GM23338 (cell line): ENCODE data around the gene CELF4. TPM values are rescaled to one million over a fixed set of nuclear protein-coding genes. Genes with fewer than 3 reads are reported as not detected.
A peak's percentile ranks its signal among the peaks of the same experiment; 100 is the strongest.

Source experiments
- ATAC-seq: fragments of 200-7000 bp; cut with Tn5 transposase; 3 replicates; pipeline ENCODE4 v1.9.1; 2020
- DNase-seq: peaks from one replicate; pipeline ENCODE4 v3.0.0-alpha.2; 2015; ENCODE audit warnings: low spot score
- H2AFZ ChIP-seq: fragments of 200-600 bp; sonication (generic); 2 replicates; pipeline ENCODE4 v1.8.0; 2016; ENCODE audit warnings: antibody characterized with exemption, mild to moderate bottlenecking, moderate library complexity
- H3F3A ChIP-seq: fragments of 200-600 bp; sonication (generic); replicated peaks from 2 replicates; pipeline ENCODE4 v1.8.0; 2017; ENCODE audit warnings: antibody characterized with exemption, mixed run types, low read depth
- H3K27ac ChIP-seq: fragments of 200-600 bp; sonication (generic); 2 replicates; pipeline ENCODE4 v1.6.1; 2016; ENCODE audit warnings: low read depth
- H3K27me3 ChIP-seq: fragments of 200-600 bp; sonication (generic); 2 replicates; pipeline ENCODE4 v1.8.0; 2016; ENCODE audit warnings: mild to moderate bottlenecking, mixed run types, moderate library complexity; ENCODE audit not compliant: insufficient read depth
- H3K36me3 ChIP-seq: fragments of 200-600 bp; sonication (generic); 2 replicates; pipeline ENCODE4 v1.8.0; 2016; ENCODE audit warnings: mild to moderate bottlenecking; ENCODE audit not compliant: insufficient read depth
- H3K4me1 ChIP-seq: fragments of 200-600 bp; sonication (generic); 2 replicates; pipeline ENCODE4 v1.8.0; 2016; ENCODE audit warnings: mild to moderate bottlenecking, moderate library complexity; ENCODE audit not compliant: insufficient read depth
- H3K4me2 ChIP-seq: fragments of 200-600 bp; sonication (generic); 2 replicates; pipeline ENCODE4 v1.7.1; 2017; ENCODE audit warnings: mixed run types
- H3K4me3 ChIP-seq: fragments of 200-600 bp; sonication (generic); 2 replicates; pipeline ENCODE4 v1.6.1; 2016; ENCODE audit warnings: mixed run types
- H3K79me2 ChIP-seq: fragments of 200-600 bp; sonication (generic); replicated peaks from 2 replicates; pipeline ENCODE4 v1.8.0; 2017; ENCODE audit warnings: mild to moderate bottlenecking; ENCODE audit not compliant: insufficient read depth
- H3K9me2 ChIP-seq: fragments of 200-600 bp; sonication (generic); 2 replicates; pipeline ENCODE4 v1.8.0; 2017; ENCODE audit not compliant: insufficient read depth
- H4K20me1 ChIP-seq: fragments of 200-600 bp; sonication (generic); replicated peaks from 2 replicates; pipeline ENCODE4 v1.8.0; 2017; ENCODE audit warnings: mild to moderate bottlenecking; ENCODE audit not compliant: insufficient read depth
- H3K27ac Mint-ChIP-seq: 2 replicates; pipeline ENCODE4 v1.8.0; 2020; ENCODE audit warnings: inconsistent platforms, mild to moderate bottlenecking, moderate library complexity, mixed read lengths
- H3K27me3 Mint-ChIP-seq: 3 replicates; pipeline ENCODE4 v1.8.0; 2022; ENCODE audit warnings: low read depth, mild to moderate bottlenecking, moderate library complexity, mixed read lengths, inconsistent platforms; ENCODE audit not compliant: insufficient read depth, poor library complexity
- H3K36me3 Mint-ChIP-seq: 3 replicates; pipeline ENCODE4 v1.8.0; 2021; ENCODE audit warnings: low read depth, mild to moderate bottlenecking, inconsistent platforms, moderate library complexity, mixed read lengths
- H3K4me1 Mint-ChIP-seq: 3 replicates; pipeline ENCODE4 v1.8.0; 2020; ENCODE audit warnings: mild to moderate bottlenecking, inconsistent platforms, mixed read lengths
- H3K4me3 Mint-ChIP-seq: 3 replicates; pipeline ENCODE4 v1.8.0; 2021; ENCODE audit warnings: moderate library complexity, mild to moderate bottlenecking, inconsistent platforms, mixed read lengths
- H3K9me3 Mint-ChIP-seq: 3 replicates; pipeline ENCODE4 v1.8.0; 2020; ENCODE audit warnings: moderate library complexity, mild to moderate bottlenecking, inconsistent platforms, mixed read lengths
- CREB1 ChIP-seq: fragments of 250-450 bp; sonication (Bioruptor Pico); IDR thresholded peaks from 2 replicates; pipeline ENCODE4 v1.5.0; 2020; ENCODE audit warnings: low read depth, mild to moderate bottlenecking, moderate library complexity
- CTCF ChIP-seq, 2 experiments: fragments of 200-600 bp in 1 of 2; sonication (generic) in 1 of 2; conservative IDR thresholded peaks; 2 replicates each; pipeline versions ENCODE4 v1.5.1 to v1.6.1; 2016 to 2017; ENCODE audit warnings: antibody characterized with exemption in 2 of 2, low read depth in 2 of 2, mild to moderate bottlenecking in 2 of 2, moderate library complexity in 1 of 2
- EZH2phosphoT487 ChIP-seq: fragments of 200-600 bp; sonication (generic); IDR thresholded peaks from one replicate; pipeline ENCODE4 v1.8.1; 2018; ENCODE audit warnings: antibody characterized with exemption; ENCODE audit not compliant: unreplicated experiment
- JUNB ChIP-seq: IDR thresholded peaks from one replicate; pipeline ENCODE4 v1.6.1; 2016; ENCODE audit warnings: antibody characterized with exemption; ENCODE audit not compliant: unreplicated experiment
- STAT1 ChIP-seq: IDR thresholded peaks from one replicate; pipeline ENCODE4 v1.6.1; 2016; ENCODE audit warnings: antibody characterized with exemption; ENCODE audit not compliant: unreplicated experiment
- ZNF331 ChIP-seq: fragments of 250-450 bp; sonication (Bioruptor Pico); IDR thresholded peaks from 2 replicates; pipeline ENCODE4 v1.5.0; 2020; ENCODE audit warnings: low read depth, mild to moderate bottlenecking, moderate library complexity
- polyA plus RNA-seq: library from polyadenylated mRNA; unstranded; fragments of >200 nt; fragmentation: Nextera tagmentation; extraction: Ambion mirVana; gene quantifications from 2 replicates; pipeline ENCODE4 v1.2.1, GENCODE V29; 2016
- total RNA-seq: library from RNA; depleted of rRNA; stranded (reverse); fragments of >200 nt; shearing (Covaris generic); gene quantifications from 2 replicates; pipeline ENCODE4 v1.2.3, GENCODE V29; 2014
- TF ChIP-seq, protein P1 (sequence below): fragments of 250-450 bp; sonication (Bioruptor Pico); IDR thresholded peaks from 2 replicates; pipeline ENCODE4 v1.5.0; 2020; ENCODE audit warnings: mild to moderate bottlenecking, moderate library complexity

CELF4 gene
- total and polyA plus RNA-seq, 2 experiments from 2014 or later = 2.6 to 6.7 TPM

DNA sequence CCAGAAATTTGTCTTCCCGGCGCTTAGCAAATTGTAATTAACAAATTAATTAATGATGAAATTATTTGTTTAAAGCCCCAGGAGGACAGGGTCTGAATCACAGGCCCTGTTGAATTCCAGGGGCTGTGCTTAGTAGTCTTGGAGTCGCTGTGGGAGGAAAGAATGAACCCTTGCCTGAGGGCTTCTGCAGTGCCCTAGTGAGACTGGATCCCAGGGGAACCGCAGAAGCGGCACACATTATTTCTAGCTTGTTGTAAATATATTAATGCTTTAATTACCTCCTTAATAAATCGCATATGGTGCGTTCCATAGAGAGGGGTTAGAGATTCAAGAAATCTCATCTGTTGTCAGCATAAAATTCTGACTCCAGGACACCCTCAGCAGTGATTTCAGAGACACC, 235.4 kb downstream of the CELF4 start (continued):
- TF ChIP-seq, protein P1, sequence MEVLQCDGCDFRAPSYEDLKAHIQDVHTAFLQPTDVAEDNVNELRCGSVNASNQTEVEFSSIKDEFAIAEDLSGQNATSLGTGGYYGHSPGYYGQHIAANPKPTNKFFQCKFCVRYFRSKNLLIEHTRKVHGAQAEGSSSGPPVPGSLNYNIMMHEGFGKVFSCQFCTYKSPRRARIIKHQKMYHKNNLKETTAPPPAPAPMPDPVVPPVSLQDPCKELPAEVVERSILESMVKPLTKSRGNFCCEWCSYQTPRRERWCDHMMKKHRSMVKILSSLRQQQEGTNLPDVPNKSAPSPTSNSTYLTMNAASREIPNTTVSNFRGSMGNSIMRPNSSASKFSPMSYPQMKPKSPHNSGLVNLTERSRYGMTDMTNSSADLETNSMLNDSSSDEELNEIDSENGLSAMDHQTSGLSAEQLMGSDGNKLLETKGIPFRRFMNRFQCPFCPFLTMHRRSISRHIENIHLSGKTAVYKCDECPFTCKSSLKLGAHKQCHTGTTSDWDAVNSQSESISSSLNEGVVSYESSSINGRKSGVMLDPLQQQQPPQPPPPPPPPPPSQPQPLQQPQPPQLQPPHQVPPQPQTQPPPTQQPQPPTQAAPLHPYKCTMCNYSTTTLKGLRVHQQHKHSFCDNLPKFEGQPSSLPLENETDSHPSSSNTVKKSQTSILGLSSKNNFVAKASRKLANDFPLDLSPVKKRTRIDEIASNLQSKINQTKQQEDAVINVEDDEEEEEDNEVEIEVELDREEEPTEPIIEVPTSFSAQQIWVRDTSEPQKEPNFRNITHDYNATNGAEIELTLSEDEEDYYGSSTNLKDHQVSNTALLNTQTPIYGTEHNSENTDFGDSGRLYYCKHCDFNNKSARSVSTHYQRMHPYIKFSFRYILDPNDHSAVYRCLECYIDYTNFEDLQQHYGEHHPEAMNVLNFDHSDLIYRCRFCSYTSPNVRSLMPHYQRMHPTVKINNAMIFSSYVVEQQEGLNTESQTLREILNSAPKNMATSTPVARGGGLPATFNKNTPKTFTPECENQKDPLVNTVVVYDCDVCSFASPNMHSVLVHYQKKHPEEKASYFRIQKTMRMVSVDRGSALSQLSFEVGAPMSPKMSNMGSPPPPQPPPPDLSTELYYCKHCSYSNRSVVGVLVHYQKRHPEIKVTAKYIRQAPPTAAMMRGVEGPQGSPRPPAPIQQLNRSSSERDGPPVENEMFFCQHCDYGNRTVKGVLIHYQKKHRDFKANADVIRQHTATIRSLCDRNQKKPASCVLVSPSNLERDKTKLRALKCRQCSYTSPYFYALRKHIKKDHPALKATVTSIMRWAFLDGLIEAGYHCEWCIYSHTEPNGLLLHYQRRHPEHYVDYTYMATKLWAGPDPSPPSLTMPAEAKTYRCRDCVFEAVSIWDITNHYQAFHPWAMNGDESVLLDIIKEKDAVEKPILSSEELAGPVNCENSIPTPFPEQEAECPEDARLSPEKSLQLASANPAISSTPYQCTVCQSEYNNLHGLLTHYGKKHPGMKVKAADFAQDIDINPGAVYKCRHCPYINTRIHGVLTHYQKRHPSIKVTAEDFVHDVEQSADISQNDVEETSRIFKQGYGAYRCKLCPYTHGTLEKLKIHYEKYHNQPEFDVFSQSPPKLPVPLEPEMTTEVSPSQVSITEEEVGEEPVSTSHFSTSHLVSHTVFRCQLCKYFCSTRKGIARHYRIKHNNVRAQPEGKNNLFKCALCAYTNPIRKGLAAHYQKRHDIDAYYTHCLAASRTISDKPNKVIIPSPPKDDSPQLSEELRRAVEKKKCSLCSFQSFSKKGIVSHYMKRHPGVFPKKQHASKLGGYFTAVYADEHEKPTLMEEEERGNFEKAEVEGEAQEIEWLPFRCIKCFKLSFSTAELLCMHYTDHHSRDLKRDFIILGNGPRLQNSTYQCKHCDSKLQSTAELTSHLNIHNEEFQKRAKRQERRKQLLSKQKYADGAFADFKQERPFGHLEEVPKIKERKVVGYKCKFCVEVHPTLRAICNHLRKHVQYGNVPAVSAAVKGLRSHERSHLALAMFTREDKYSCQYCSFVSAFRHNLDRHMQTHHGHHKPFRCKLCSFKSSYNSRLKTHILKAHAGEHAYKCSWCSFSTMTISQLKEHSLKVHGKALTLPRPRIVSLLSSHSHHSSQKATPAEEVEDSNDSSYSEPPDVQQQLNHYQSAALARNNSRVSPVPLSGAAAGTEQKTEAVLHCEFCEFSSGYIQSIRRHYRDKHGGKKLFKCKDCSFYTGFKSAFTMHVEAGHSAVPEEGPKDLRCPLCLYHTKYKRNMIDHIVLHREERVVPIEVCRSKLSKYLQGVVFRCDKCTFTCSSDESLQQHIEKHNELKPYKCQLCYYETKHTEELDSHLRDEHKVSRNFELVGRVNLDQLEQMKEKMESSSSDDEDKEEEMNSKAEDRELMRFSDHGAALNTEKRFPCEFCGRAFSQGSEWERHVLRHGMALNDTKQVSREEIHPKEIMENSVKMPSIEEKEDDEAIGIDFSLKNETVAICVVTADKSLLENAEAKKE = no peak

- H3K9me2 ChIP-seq = no peaks in the 10 kb centered on the region
- H3K27ac Mint-ChIP-seq = peak overlapping the region; percentile 52; the same call in 1 of the 2 replicates
- ATAC-seq = no peak
- H3K4me2 ChIP-seq = no peak overlapping the region
- H3K4me3 ChIP-seq = no peak overlapping the region
- H3K9me3 Mint-ChIP-seq = no peaks in the 10 kb centered on the region
- H3K4me1 Mint-ChIP-seq = no peaks in the 10 kb centered on the region; the same call in 2 of the 3 replicates
- H3K79me2 ChIP-seq = no peaks in the 10 kb centered on the region
- no peak for DNase-seq
- H3K27me3 ChIP-seq = no peaks in the 10 kb centered on the region
- H4K20me1 ChIP-seq = no peaks in the 10 kb centered on the region
- H3K4me1 ChIP-seq = no peaks in the 10 kb centered on the region
- H3K27ac ChIP-seq = no peak overlapping the region
- H3F3A ChIP-seq = no peaks in the 10 kb centered on the region
- H3K36me3 Mint-ChIP-seq = no peaks in the 10 kb centered on the region
- peaks cover 4% of the 10 kb centered on the region for H3K27me3 Mint-ChIP-seq
- H3K4me3 Mint-ChIP-seq = no peak overlapping the region
- no peaks in the 10 kb centered on the region for H3K36me3 ChIP-seq
- no peak overlapping the region for H2AFZ ChIP-seq
- TF ChIP-seq STAT1 (no peak), CREB1 (CRISPR knock-in tag) (no peak), ZNF331 (no peak), EZH2phosphoT487 (no peak), JUNB (no peak), CTCF (conservative IDR thresholded peaks at IDR 0.05; ENCODE audit: low read depth in 2 of 2) (no peak)
- TF ChIP-seq, protein P1 = no peak
Measured at GRCh38 chr18:37328946-37329719, 236.5 kb downstream of the CELF4 start.
